HepG2 (cell line): ENCODE measurements around the gene WWP2. TPM values are rescaled to one million over a fixed set of nuclear protein-coding genes. Genes with fewer than 3 reads are reported as not detected.

Experiments
- CBFB ChIP-seq: sonication (generic); formaldehyde crosslinking; IDR thresholded peaks from 2 replicates; pipeline ENCODE4 v1.4.0; 2020; ENCODE audit warnings: missing genetic modification reagents
- CERS6 ChIP-seq: sonication (generic); formaldehyde crosslinking; IDR thresholded peaks from 2 replicates; pipeline ENCODE4 v1.5.0; 2020; ENCODE audit warnings: missing genetic modification reagents
- CTCF ChIP-seq: sonication (generic); formaldehyde crosslinking; IDR thresholded peaks from 2 replicates; pipeline ENCODE4 v1.5.0; 2020; ENCODE audit warnings: mild to moderate bottlenecking, missing genetic modification reagents, moderate library complexity
- DR1 ChIP-seq: sonication (generic); formaldehyde crosslinking; IDR thresholded peaks from 2 replicates; pipeline ENCODE4 v1.8.0; 2021; ENCODE audit warnings: mild to moderate bottlenecking, missing genetic modification reagents, inconsistent platforms
- HNF1A ChIP-seq, 2 experiments: sonication (generic) in 1 of 2; formaldehyde crosslinking in 1 of 2; IDR thresholded peaks; 2 replicates each; pipeline versions ENCODE4 v1.4.0 to v1.6.1; 2016 to 2020; ENCODE audit warnings: borderline replicate concordance in 1 of 2, low read depth in 1 of 2, mild to moderate bottlenecking in 1 of 2, missing genetic modification reagents in 1 of 2
- MXD1 ChIP-seq: sonication (generic); formaldehyde crosslinking; IDR thresholded peaks from 2 replicates; pipeline ENCODE4 v1.4.0; 2020; ENCODE audit warnings: mild to moderate bottlenecking, missing genetic modification reagents
- PLSCR1 ChIP-seq: sonication (generic); formaldehyde crosslinking; IDR thresholded peaks from 2 replicates; pipeline ENCODE4 v1.5.0; 2020; ENCODE audit warnings: missing genetic modification reagents, mild to moderate bottlenecking, borderline replicate concordance
- RNF2 ChIP-seq: fragments of 450-650 bp; conservative IDR thresholded peaks from 2 replicates; pipeline ENCODE4 v1.6.1; 2016; ENCODE audit warnings: low read depth
- SALL1 ChIP-seq: sonication (generic); formaldehyde crosslinking; IDR thresholded peaks from 2 replicates; pipeline ENCODE4 v1.8.0; 2022; ENCODE audit warnings: mild to moderate bottlenecking, missing genetic modification reagents
- SOX6 ChIP-seq, 2 experiments: fragments of 450-650 bp in 1 of 2; sonication (generic) in 1 of 2; formaldehyde crosslinking in 1 of 2; IDR thresholded peaks; 2 replicates each; pipeline versions ENCODE4 v1.4.0 to v1.6.1; 2017 to 2020; ENCODE audit warnings: antibody characterized with exemption in 1 of 2, mild to moderate bottlenecking in 1 of 2, missing genetic modification reagents in 1 of 2
- TBX3 ChIP-seq: fragments of 450-650 bp; IDR thresholded peaks from 2 replicates; pipeline ENCODE4 v1.6.1; 2017; ENCODE audit warnings: antibody characterized with exemption, mild to moderate bottlenecking, inconsistent platforms, borderline replicate concordance
- ZNF10 ChIP-seq: sonication (generic); formaldehyde crosslinking; IDR thresholded peaks from 2 replicates; pipeline ENCODE4 v1.4.0; 2020; ENCODE audit warnings: mild to moderate bottlenecking, low read depth, missing genetic modification reagents, borderline replicate concordance
- ZNF230 ChIP-seq: sonication (generic); formaldehyde crosslinking; IDR thresholded peaks from 2 replicates; pipeline ENCODE4 v1.4.0; 2020; ENCODE audit warnings: mild to moderate bottlenecking, missing genetic modification reagents
- ZNF326 ChIP-seq: sonication (generic); formaldehyde crosslinking; IDR thresholded peaks from 2 replicates; pipeline ENCODE4 v1.4.0; 2020; ENCODE audit warnings: missing genetic modification reagents, borderline replicate concordance
- ZNF691 ChIP-seq: sonication (generic); formaldehyde crosslinking; IDR thresholded peaks from 2 replicates; pipeline ENCODE4 v1.4.0; 2020; ENCODE audit warnings: missing genetic modification reagents, low read depth, mild to moderate bottlenecking, borderline replicate concordance
- ZNF784 ChIP-seq: sonication (generic); formaldehyde crosslinking; IDR thresholded peaks from 2 replicates; pipeline ENCODE4 v1.5.1; 2020; ENCODE audit warnings: missing genetic modification reagents, mild to moderate bottlenecking, borderline replicate concordance
- ZZZ3 ChIP-seq: sonication (generic); formaldehyde crosslinking; IDR thresholded peaks from 2 replicates; pipeline ENCODE4 v1.4.0; 2020; ENCODE audit warnings: missing genetic modification reagents, mild to moderate bottlenecking, borderline replicate concordance
- polyA plus RNA-seq, 8 experiments: library from polyadenylated mRNA; depleted of rRNA in 3 of 8; stranded (reverse) in 7 of 8; unstranded in 1 of 8; fragments of >200 nt; fragmentation: Illumina TruSeq in 4 of 8; extraction: Trizol in 4 of 8; gene quantifications; 2 replicates each; pipeline versions ENCODE4 v1.2.1 to v1.2.3, GENCODE V29; 2011 to 2016; ENCODE audit warnings: low read depth in 4 of 8, missing spikeins in 1 of 8, mixed read lengths in 1 of 8; ENCODE audit not compliant: insufficient read depth in 1 of 8
- total RNA-seq, 5 experiments: library from RNA; depleted of rRNA; stranded (reverse); fragments of >200 nt; fragmentation: Illumina TruSeq; extraction: Trizol; gene quantifications; 2 replicates each; pipeline ENCODE4 v1.2.3, GENCODE V29; 2016; ENCODE audit warnings: low read depth in 1 of 5

The WWP2 gene
- total and polyA plus RNA-seq, 2 of the 13 experiments (the other 11 are each of a cell fraction or from before 2014, with no cell fraction given): 11.4 to 28.2 TPM

- TF ChIP-seq DR1: no peak
- TF ChIP-seq HNF1A (IDR thresholded peaks at IDR 0.05; ENCODE audit: low read depth): peak; percentile 59; the same call in 1 of the 2 replicates
- no peak for TF ChIP-seq HNF1A (CRISPR knock-in tag; IDR thresholded peaks at IDR 0.05; ENCODE audit: borderline replicate concordance)
- no peak for TF ChIP-seq MXD1
- TF ChIP-seq ZZZ3 (CRISPR knock-in tag): no peak
- TF ChIP-seq ZNF784 (CRISPR knock-in tag): no peak
- TF ChIP-seq ZNF230 (CRISPR knock-in tag): no peak
- no peak for TF ChIP-seq TBX3
- TF ChIP-seq ZNF10 (CRISPR knock-in tag): no peak
- no peak for TF ChIP-seq CERS6 (CRISPR knock-in tag)
- TF ChIP-seq RNF2: no peak
- TF ChIP-seq ZNF691: no peak
- peak; percentile 35; the same call in 1 of the 2 replicates for TF ChIP-seq SALL1 (CRISPR knock-in tag)
- no peak for TF ChIP-seq SOX6 (IDR thresholded peaks at IDR 0.05)
- TF ChIP-seq SOX6 (CRISPR knock-in tag; IDR thresholded peaks at IDR 0.05): peak; percentile 30; the same call in 1 of the 2 replicates
- no peak for TF ChIP-seq CBFB
- TF ChIP-seq CTCF (CRISPR knock-in tag): no peak
- no peak for TF ChIP-seq PLSCR1 (CRISPR knock-in tag)
- TF ChIP-seq ZNF326 (CRISPR knock-in tag): no peak
Observed at GRCh38 chr16:69767459-69768229, 5.5 kb downstream of the WWP2 start (continued).
